GM18526 (cell line): Measurements from ENCODE around the gene DNAH10.

Experiments used
- POLR2A ChIP-seq: IDR thresholded peaks from 3 replicates; pipeline ENCODE4 v1.6.1; 2011; ENCODE audit not compliant: insufficient read length; ENCODE audit errors: extremely low read depth

DNAH10 gene

DNA sequence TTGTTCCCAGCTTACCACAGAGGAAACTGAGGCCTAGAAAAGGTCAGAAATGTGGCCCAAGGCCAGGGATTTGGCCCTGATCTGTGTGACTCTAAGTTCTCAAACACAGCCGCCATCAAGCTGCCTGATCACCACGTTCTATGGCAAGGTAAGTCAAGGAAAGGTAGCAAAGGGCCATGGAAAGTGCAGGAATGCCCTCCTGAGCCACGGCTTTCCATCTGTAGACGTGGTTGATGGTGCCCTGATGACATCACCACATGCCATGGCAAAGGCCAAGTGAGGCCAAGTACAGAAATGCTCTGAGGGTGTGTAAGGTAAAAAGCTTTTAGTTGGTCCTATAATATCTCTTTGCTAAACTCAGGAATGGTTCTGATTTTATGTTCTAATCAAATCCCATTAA is 99.3 kb downstream of the DNAH10 start:
- no peak for TF ChIP-seq POLR2A

DNA sequence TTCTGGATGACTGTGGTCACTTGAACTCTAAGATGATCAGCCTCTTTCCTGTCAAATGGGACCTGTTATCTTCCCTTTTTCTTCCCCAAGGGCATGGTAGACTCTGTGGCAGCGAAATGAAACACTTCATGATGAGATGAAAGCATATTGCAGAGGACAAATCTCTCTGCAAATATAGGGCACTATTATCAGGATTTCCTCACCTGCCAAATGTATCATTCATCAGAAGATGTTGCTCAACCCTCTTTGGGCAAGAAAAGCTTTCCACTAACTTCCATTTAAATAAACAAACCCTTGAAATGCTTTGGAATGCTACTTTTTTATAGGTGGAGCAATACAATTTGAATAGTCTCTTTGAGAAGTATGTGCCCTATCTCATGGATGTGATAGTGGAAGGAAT is 105.0 kb downstream of the DNAH10 start:
- no peak for TF ChIP-seq POLR2A

DNA sequence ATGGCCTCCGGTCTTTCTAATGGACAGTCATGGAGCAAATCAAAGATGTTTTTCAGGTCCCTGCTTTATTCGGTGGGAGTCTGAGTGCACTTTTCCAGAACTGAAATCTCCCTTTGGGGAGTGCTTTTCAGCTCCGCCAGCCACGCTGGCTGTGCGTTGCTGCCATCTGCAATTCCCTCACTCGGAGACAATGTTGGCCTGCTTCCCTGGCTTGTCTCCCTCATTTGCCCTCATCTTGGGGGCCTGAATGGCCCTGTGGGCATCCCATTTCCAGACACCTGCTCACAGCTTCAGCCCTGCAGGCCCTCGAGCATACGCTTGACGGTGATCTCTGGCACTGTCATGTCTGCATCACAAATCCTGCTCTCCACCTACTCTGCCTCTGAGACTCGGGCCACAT is 106.7 kb downstream of the DNAH10 start:
- no peak for TF ChIP-seq POLR2A

DNA sequence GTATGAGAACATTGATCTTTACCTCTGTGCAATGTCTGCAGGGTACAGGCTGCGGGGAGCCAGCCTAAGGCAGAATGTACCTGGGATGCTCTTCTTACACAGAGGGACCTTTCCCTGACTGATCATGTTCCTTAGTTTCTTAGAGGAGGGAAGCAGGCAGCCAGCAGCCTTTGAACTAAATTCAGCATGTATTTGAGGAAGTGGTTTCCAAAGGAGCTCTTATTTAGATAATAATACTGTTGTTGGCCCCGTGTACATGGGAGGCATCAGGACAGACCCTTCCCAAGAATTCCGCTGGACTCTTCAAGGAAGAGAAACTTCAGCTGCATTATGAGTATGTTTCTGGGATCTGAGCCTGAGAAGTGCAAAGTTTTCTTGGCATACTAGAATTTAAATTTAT is 111.7 kb downstream of the DNAH10 start:
- no peak for TF ChIP-seq POLR2A

DNA sequence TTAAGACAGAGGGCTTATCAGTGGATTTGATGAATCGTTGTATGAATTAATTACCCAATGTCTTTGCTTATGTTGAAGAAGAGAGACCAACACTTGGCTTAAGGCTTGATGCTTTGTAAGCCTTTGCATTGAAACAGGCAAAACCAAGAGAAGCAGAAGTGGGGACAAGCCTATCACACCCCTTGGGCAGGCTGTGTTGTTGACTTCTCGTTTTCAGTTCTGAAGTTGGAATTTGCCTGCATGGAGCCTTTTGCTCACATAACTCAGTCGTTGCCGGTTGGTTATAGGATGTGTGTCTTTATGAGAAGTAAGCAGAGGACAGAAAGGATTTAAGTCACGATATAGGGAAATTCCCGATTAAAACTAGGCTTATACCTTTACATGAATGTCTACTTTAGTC is 115.9 kb downstream of the DNAH10 start:
- TF ChIP-seq POLR2A: no peak

DNA sequence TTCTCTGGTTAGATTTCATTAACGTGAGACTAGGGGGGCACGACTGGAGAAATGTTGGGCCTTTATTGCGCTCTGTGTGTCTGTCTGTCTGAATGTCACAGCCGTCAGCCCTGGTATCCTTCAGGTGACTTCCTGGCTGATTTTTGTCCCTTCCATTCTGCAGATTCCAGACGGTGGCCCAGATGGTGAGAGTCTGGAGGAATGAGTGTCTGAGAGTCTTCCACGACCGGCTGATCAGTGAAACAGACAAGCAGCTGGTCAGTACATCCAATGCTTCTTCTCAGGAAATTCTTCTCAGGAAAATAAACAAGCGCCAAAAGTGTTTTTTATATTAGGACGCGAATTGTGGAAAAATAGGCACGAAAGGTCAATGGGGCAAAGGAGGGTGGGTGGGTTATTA is 117.0 kb downstream of the DNAH10 start:
- TF ChIP-seq POLR2A: no peak

DNA sequence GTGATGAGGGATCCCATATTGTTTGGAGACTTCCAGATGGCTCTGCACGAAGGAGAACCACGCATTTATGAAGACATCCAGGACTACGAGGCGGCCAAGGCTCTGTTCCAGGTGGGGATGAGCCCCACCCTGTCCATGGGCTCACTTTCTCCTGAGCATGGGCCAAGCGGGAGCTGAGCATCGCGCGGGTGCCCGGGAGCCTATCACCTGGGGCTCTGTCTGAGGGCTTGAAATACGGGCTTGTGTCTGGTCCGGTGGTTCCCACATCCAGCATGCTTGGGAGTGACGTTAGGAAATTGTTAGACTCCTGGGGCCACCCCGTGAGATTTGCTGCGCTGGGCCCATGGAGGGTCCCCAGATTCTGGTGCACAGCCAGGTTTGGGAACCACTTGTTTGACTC is 117.6 kb downstream of the DNAH10 start:
- TF ChIP-seq POLR2A: no peak

DNA sequence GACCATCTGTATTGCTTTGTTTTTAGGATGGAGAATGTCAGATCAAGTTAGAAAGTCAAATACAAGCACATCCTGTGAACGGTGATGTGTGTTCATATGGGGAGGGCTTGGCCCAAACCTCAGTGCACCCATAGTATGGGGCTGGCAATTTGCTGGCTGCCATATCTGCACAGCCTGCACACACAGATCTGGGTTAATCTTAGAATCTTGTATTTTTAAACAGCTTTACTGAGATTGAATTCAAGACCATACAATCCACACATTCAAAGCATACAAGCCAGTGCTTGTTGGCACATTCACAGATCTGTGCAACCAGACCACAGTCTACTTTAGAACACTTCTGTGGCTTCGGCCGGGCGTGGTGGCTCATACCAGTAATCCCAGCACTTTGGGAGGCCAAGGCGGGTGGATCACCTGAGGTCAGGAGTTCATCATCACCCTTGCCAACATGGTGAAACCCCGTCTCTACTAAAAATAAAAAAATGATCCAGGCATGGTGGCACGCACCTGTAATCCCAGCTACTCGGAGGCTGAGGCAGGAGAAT is 120.1 kb downstream of the DNAH10 start:
- no peak for TF ChIP-seq POLR2A

DNA sequence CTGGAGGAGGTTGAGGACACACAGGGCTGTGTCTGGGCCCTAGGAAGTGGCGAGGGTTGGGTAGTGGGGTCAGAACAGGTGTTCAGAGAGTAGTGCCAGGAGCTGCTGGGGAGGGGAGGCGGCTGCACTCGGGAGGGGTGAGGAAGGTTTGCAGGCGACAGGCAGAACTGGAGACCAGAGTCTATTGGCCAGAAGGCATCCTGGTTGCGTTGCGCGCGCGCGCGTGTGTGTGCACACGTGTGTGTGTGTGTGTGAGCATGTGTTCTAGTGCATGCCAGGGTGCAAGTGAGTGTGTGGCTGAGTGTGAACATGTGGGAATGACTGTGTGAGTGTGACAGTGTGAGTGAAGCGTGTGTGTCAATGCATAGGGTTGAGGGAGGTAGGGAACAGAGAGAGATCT is 124.2 kb downstream of the DNAH10 start:
- TF ChIP-seq POLR2A: no peak

DNA sequence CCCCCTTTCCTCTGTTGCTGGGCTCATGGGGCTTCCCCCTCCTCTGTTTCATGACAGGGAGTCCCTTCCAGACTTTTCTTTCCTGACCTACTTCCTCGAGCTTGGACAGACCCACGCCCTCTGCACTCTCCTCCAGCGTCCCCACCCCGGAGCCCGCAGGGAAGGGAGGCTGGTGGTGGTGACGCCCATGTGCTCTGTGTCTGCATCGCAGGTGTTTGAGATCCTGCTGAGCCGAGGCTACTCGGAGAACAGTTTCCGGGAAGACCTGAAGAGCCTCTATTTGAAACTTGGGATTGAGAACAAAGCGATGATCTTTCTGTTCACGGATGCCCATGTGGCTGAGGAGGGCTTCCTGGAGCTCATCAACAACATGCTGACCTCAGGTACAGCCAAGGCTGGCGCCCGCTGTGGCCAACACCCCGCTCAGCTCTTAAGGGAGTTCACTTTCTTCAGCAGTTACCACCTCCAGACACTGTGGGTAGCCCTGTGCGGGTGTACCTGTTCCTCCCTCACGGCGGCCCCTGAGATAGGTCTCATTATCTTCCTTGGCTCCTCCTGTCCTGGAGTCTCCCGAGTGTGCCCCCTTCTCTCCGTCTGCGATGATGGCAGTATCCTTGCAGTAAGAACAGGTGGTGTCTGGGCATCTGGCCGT is 125.0 kb downstream of the DNAH10 start:
- TF ChIP-seq POLR2A: no peak

DNA sequence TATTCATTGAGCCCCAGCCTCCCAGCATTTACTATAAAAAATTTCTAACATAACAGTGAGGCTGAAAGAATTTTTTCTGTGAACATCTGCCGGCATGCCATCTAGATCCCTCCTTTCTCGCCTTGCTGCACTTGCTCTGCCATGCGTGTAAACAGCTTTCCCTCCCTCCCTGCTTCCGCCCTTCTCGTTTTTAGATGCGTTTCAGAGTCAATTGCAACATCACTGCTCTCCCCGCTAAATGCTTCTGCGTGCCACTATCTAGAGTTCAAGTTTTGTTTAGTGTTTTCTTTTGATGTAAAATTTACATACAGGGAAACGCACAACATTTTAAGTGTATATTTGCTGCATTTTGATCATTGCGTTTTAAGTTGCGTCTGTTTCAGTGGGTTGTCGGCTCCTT is 126.9 kb downstream of the DNAH10 start:
- TF ChIP-seq POLR2A: no peak

DNA sequence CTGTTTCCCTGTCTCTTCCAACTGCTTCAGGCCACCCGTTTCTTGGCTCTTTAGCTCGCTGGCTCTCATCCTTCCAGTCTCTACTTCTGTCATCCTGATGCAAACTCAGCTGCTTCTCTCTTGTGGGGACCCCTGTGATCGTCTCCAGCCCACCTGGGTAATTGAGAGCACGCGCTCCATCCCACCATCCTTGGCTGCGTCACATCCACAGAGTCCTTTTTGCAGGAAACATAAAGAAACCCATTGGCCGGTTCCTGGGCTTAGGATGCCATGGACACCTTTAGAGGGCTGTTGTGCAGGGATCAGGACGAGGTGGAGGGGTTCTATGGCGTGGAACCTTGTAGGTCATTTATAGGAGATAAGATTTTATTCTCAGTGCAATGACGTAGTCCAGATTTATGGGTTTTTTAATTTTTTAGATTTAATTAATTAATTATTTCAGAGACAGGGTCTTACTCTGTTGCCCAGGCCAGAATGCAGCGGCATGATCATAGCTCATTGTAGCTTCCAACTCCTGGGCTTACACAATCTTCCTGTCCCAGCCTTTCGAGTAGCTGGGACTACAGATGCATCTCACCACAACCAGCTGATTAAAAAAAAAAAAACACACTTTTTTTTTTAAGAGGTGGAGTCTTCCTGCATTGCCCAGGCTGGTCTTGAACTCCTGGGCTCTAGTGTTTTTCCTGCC is 127.9 kb downstream of the DNAH10 start:
- no peak for TF ChIP-seq POLR2A

DNA sequence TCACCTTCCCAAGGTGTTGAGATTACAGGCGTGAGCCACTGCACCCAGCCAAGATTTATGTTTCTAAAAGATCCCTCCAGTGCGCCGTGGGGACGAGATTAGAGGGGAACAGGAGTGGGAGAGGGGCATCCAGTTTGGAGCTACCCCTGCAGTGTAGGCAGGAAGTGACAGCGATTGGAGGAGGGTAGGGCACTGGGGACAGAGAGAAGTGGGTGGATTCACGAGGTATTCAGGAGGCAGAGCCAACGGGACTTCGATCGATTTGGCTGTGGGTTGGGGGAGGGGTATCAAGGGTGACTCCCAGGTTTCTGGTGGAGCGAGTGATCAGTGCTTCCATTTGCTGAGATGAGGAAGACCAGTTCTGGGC is 128.4 kb downstream of the DNAH10 start:
- no peak for TF ChIP-seq POLR2A

DNA sequence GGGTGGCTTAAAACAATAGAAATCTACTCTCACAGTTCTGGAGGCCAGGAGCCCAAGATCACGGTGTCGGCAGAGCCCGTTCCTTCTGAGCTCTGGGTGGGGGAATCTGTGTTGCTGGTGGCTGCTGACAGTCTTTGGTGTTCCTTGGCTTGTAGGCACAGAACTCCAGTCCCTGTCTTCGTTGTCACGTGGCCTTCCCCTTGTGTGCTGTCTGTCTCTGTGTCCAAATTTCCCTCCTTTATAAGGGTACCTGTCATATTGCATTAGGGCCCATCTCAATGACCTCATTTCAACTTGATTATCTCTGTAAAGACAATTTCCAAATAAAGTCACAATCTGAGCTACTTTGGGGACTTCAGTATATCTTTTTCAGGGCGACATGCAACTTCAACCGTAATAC is 128.9 kb downstream of the DNAH10 start:
- TF ChIP-seq POLR2A: no peak

DNA sequence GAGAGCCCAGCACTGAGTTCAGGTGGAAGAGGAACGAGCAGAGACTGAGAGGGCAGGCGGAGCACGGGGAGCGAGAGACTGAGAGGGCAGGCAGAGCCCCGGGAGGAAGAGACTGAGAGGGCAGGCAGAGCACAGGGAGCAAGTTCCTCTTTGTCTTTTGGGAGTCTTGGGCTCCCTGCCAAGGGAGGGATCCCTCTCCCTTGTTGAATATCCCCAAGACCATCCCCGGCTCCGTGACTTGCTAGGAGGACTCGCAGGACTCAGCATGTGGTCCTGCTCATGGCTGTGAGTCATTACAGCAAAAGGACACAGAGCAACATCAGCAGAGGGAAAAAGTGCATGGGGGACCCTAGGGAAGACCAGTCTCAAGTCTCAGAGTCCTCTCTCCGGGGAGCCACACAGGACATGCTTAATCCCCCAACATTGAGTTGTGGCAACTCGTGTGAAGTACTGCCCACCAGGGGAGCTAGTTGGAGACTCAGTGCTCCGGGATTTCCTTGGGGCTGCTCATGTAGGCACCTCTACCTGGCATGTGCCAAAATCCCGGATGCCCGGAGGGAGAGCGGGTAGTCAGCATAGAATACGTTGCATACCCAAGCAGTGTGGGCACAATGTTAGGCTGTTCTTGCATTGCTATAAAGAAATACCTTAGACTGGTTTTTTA is 129.5 kb downstream of the DNAH10 start:
- no peak for TF ChIP-seq POLR2A

DNA sequence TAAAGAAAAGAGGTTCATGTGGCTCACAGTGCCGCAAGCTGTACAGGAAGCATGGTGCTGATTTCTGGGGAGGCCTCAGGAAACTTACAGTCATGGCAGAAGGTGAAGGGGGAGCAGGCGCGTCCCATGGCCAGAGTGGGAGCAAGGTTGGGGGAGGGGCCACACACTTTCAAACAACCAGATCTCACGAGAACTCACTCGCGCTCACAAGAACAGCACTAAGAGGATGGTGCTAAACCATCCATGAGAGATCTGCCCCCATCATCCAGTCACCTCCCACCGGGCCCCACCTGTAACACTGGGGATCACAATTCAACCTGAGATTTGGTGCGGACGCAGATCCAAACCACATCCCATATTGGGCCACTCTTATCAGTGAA is 130.1 kb downstream of the DNAH10 start:
- TF ChIP-seq POLR2A: no peak

DNA sequence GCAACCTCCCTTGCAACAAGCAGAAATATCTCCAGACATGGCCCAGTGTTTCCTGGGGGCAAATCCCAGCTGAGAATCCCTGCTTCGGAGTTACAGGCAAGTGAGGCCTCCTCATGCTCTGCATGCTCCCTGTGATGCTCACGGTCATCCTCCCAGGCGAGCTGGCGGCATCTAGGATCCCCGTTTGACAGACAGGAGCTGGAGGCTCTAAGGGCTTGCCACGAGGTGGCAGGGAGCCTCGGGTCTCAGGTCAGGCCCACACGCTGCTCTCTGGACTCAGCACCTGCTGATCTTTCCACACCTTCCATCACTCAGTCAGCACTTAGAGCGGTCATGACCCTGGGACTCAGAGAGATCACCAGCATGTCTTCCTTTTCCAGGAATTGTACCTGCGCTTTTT is 130.8 kb downstream of the DNAH10 start:
- no peak for TF ChIP-seq POLR2A

DNA sequence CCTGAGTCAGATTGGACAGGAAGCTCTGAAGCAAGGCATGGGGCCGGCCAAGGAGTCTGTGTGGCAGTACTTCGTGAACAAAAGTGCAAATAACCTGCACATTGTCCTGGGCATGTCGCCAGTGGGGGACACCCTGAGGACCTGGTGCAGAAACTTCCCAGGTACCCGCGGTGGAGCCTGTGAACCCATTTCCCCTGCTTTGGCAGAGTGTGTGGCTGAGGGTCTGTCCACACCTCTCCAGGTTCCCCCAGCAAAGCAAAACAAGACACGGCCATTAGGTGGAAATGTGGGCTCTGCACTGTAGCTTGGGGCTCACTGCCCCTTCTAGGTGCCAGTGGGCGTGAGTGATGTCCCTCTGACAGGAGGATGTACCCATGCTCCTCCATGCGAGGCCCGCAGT is 131.2 kb downstream of the DNAH10 start:
- no peak for TF ChIP-seq POLR2A
